ENCODE data around the gene EXOC3L2.
A peak's percentile ranks its signal among the peaks of the same experiment; 100 is the strongest.

Gene EXOC3L2

GRCh38 chr19:45217957-45218334 is 27.3 kb downstream of the EXOC3L2 start:
- in situ Hi-C loops (cut with HindIII; ENCODE audit: low sequenced_read_pairs) = no loop called here
- no peak overlapping the region for H3K4me3 ChIP-seq (ENCODE audit: low read depth, low read length)

GRCh38 chr19:45217193-45217956 is 27.8 kb downstream of the EXOC3L2 start:
- no peak for DNase-seq (ENCODE audit: low read depth)
- no peak overlapping the region for H3K4me3 ChIP-seq (ENCODE audit: low read depth, low read length)
- in situ Hi-C loops (cut with HindIII; ENCODE audit: low sequenced_read_pairs) = no loop called here
- TF ChIP-seq CTCF (IDR thresholded peaks at IDR 0.05; ENCODE audit: low read depth, low read length, missing control alignments) = no peak

More at GRCh38 chr19:45217957-45218334, 27.3 kb downstream of the EXOC3L2 start:
- no peak for TF ChIP-seq CTCF (IDR thresholded peaks at IDR 0.05; ENCODE audit: low read depth, low read length, missing control alignments)
- DNase-seq (ENCODE audit: low read depth) = no peak

- in situ Hi-C loops (cut with HindIII; ENCODE audit: low sequenced_read_pairs) = no loop called here
- H3K4me3 ChIP-seq (ENCODE audit: low read depth, low read length) = no peak overlapping the region
- TF ChIP-seq CTCF (IDR thresholded peaks at IDR 0.05; ENCODE audit: low read depth, low read length, missing control alignments) = no peak
- no peak for DNase-seq (ENCODE audit: low read depth)
Observed at GRCh38 chr19:45216667-45217066, 28.5 kb downstream of the EXOC3L2 start.

GRCh38 chr19:45215391-45216191 is 29.6 kb downstream of the EXOC3L2 start:
- H3K4me3 ChIP-seq (ENCODE audit: low read depth, low read length) = no peak overlapping the region
- no peak for TF ChIP-seq CTCF (IDR thresholded peaks at IDR 0.05; ENCODE audit: low read depth, low read length, missing control alignments)
- in situ Hi-C loops (cut with HindIII; ENCODE audit: low sequenced_read_pairs) = no loop called here
- DNase-seq (ENCODE audit: low read depth) = no peak

- no peak for TF ChIP-seq CTCF (IDR thresholded peaks at IDR 0.05; ENCODE audit: low read depth, low read length, missing control alignments)
- no peak overlapping the region for H3K4me3 ChIP-seq (ENCODE audit: low read depth, low read length)
- in situ Hi-C loops (cut with HindIII; ENCODE audit: low sequenced_read_pairs) = no loop called here
- no peak for DNase-seq (ENCODE audit: low read depth)
Observed at GRCh38 chr19:45213031-45213430, 32.2 kb downstream of the EXOC3L2 start.

GRCh38 chr19:45211751-45212381 is 33.3 kb downstream of the EXOC3L2 start:
- DNase-seq (ENCODE audit: low read depth) = peak; percentile 33
- in situ Hi-C loops (cut with HindIII; ENCODE audit: low sequenced_read_pairs) = no loop called here
- no peak overlapping the region for H3K4me3 ChIP-seq (ENCODE audit: low read depth, low read length)
- no peak for TF ChIP-seq CTCF (IDR thresholded peaks at IDR 0.05; ENCODE audit: low read depth, low read length, missing control alignments)
